HL-60 (cell line): Measurements from ENCODE around the gene SZT2.

Experiments used
- DNase-seq, 2 experiments: peaks; one replicate each; pipeline ENCODE4 v3.0.0-alpha.2; 2010 to 2020; ENCODE audit warnings: low read depth in 1 of 2, low spot score in 1 of 2
- H3K27ac ChIP-seq: fragments of 250-450 bp; sonication (Bioruptor Pico); replicated peaks from 2 replicates; pipeline ENCODE4 v1.5.1; 2020; ENCODE audit warnings: mild to moderate bottlenecking, moderate library complexity
- H3K27me3 ChIP-seq: fragments of 250-450 bp; sonication (Bioruptor Pico); 2 replicates; pipeline ENCODE4 v1.5.1; 2021; ENCODE audit warnings: mild to moderate bottlenecking, moderate library complexity; ENCODE audit not compliant: insufficient read depth, poor library complexity, severe bottlenecking
- H3K4me3 ChIP-seq: replicated peaks from 2 replicates; pipeline ENCODE4 v1.5.1; 2011; ENCODE audit warnings: mild to moderate bottlenecking, control low read depth, low read length; ENCODE audit not compliant: insufficient read depth
- GABPA ChIP-seq: IDR thresholded peaks from 2 replicates; pipeline ENCODE4 v1.6.1; 2012; ENCODE audit warnings: low read depth
- POLR2AphosphoS5 ChIP-seq: IDR thresholded peaks from 2 replicates; pipeline ENCODE4 v1.6.1; 2012; ENCODE audit warnings: low read depth
- REST ChIP-seq: IDR thresholded peaks from 2 replicates; pipeline ENCODE4 v1.6.1; 2012; ENCODE audit warnings: low read depth; ENCODE audit not compliant: insufficient replicate concordance
- SPI1 ChIP-seq: IDR thresholded peaks from 2 replicates; pipeline ENCODE4 v1.6.1; 2012; ENCODE audit warnings: low read depth, mild to moderate bottlenecking, borderline replicate concordance
- TF ChIP-seq, protein P1 (sequence below): IDR thresholded peaks from one replicate; pipeline ENCODE4 v1.5.1; 2011; ENCODE audit warnings: low read length, control low read depth, inconsistent platforms; ENCODE audit not compliant: insufficient read depth

Gene SZT2

GRCh38 chr1:43438006-43438405 lies 48.3 kb downstream of the SZT2 start:
- H3K4me3 ChIP-seq, result no peak overlapping the region
- no peak for TF ChIP-seq SPI1
- DNase-seq, result no peak
- no peaks in the 10 kb centered on the region for H3K27me3 ChIP-seq
- H3K27ac ChIP-seq, result no peak overlapping the region

- H3K27ac ChIP-seq, result no peak overlapping the region
- TF ChIP-seq POLR2AphosphoS5, result no peak
- TF ChIP-seq REST, result no peak
- TF ChIP-seq, protein P1, sequence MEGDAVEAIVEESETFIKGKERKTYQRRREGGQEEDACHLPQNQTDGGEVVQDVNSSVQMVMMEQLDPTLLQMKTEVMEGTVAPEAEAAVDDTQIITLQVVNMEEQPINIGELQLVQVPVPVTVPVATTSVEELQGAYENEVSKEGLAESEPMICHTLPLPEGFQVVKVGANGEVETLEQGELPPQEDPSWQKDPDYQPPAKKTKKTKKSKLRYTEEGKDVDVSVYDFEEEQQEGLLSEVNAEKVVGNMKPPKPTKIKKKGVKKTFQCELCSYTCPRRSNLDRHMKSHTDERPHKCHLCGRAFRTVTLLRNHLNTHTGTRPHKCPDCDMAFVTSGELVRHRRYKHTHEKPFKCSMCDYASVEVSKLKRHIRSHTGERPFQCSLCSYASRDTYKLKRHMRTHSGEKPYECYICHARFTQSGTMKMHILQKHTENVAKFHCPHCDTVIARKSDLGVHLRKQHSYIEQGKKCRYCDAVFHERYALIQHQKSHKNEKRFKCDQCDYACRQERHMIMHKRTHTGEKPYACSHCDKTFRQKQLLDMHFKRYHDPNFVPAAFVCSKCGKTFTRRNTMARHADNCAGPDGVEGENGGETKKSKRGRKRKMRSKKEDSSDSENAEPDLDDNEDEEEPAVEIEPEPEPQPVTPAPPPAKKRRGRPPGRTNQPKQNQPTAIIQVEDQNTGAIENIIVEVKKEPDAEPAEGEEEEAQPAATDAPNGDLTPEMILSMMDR, result no peak
- TF ChIP-seq GABPA, result no peak
- no peaks in the 10 kb centered on the region for H3K27me3 ChIP-seq
- DNase-seq, result no peak
- no peak overlapping the region for H3K4me3 ChIP-seq
Measured at GRCh38 chr1:43438576-43438952, 48.9 kb downstream of the SZT2 start.

- DNase-seq, result no peak
- no peak for TF ChIP-seq SPI1
- TF ChIP-seq GABPA, result no peak
- TF ChIP-seq POLR2AphosphoS5, result no peak
- TF ChIP-seq, protein P1, result no peak
- TF ChIP-seq REST, result no peak
- Histone ChIP-seq H3K4me3 (no peak overlapping the region), H3K27ac (no peak overlapping the region), H3K27me3 (no peaks in the 10 kb centered on the region)
Measured at GRCh38 chr1:43438953-43439581, 49.4 kb downstream of the SZT2 start.

DNA sequence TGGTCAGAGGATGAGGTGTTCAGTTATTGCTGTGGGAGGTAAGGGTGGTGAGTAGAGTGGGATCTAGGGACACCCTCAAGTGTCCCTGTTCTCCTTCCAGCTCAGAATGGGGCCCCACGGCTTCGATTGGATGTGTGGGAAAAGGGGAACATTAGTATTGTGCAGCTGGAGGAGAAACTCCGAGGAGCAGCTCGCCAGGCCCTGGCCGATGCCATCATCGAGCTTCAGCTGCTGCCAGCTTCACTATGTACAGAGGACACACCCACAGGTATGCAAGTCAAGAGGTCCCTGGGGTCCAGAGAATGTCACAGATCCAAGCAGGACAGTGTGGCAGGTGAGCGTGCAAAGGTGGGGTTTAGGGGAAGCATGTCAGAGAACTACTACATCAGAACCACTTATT lies 50.1 kb downstream of the SZT2 start:
- no peak for TF ChIP-seq SPI1
- TF ChIP-seq, protein P1, result no peak
- no peak for TF ChIP-seq REST
- TF ChIP-seq GABPA, result no peak
- TF ChIP-seq POLR2AphosphoS5, result no peak
- H3K27me3 ChIP-seq, result no peaks in the 10 kb centered on the region
- H3K27ac ChIP-seq, result no peak overlapping the region
- DNase-seq, result no peak
- H3K4me3 ChIP-seq, result no peak overlapping the region
